Stimulated activated CD4-positive, alpha-beta T cell treated with anti-CD3 and anti-CD28 coated beads, Interleukin-1b, Interleukin-23, amount 100 ng/mL, for 1 hour (primary cell): Measurements from ENCODE around the gene XRCC4.
"Not testable (repeated sequence)": the region's sequence is repeated elsewhere in the genome, so short reads cannot be mapped to it uniquely, and the experiment has no call there.

Source experiments
- DNase-seq, 2 donors: peaks; one replicate each; pipeline ENCODE4 v3.0.0-alpha.2; 2020; ENCODE audit warnings: low read depth in 2 of 2

XRCC4 gene

GRCh38 chr5:83115816-83116215, 38.5 kb downstream of the XRCC4 start:
- DNase-seq, result no peak

- DNase-seq, result no peak
Observed at GRCh38 chr5:83118471-83118870, 41.1 kb downstream of the XRCC4 start.

- no peak for DNase-seq
Observed at GRCh38 chr5:83118976-83119375, 41.6 kb downstream of the XRCC4 start.

- DNase-seq, result no peak
Observed at GRCh38 chr5:83124593-83124992, 47.2 kb downstream of the XRCC4 start.

GRCh38 chr5:83125560-83125959, 48.2 kb downstream of the XRCC4 start:
- DNase-seq, result no peak

GRCh38 chr5:83126501-83126900, 49.2 kb downstream of the XRCC4 start:
- no peak for DNase-seq

GRCh38 chr5:83133797-83134196, 56.5 kb downstream of the XRCC4 start:
- DNase-seq, result no peak

GRCh38 chr5:83142526-83142925, 65.2 kb downstream of the XRCC4 start:
- DNase-seq, result no peak

GRCh38 chr5:83145241-83145640, 67.9 kb downstream of the XRCC4 start:
- DNase-seq, result no peak

GRCh38 chr5:83145882-83146331, 68.6 kb downstream of the XRCC4 start:
- DNase-seq, result no peak

- DNase-seq, result no peak
Observed at GRCh38 chr5:83146441-83146840, 69.1 kb downstream of the XRCC4 start.

GRCh38 chr5:83147593-83147992, 70.2 kb downstream of the XRCC4 start:
- no peak for DNase-seq

- DNase-seq, result no peak
Observed at GRCh38 chr5:83148370-83148769, 71.0 kb downstream of the XRCC4 start.

- no peak for DNase-seq
Observed at GRCh38 chr5:83149671-83150070, 72.3 kb downstream of the XRCC4 start.

- DNase-seq, result no peak
Observed at GRCh38 chr5:83151821-83152220, 74.5 kb downstream of the XRCC4 start.

GRCh38 chr5:83152996-83153395, 75.6 kb downstream of the XRCC4 start:
- DNase-seq, result not testable (repeated sequence)

GRCh38 chr5:83156001-83156400, 78.7 kb downstream of the XRCC4 start:
- no peak for DNase-seq

- DNase-seq, result no peak
Observed at GRCh38 chr5:83157163-83157562, 79.8 kb downstream of the XRCC4 start.

GRCh38 chr5:83162601-83163000, 85.3 kb downstream of the XRCC4 start:
- no peak for DNase-seq

- DNase-seq, result no peak
Observed at GRCh38 chr5:83167538-83167937, 90.2 kb downstream of the XRCC4 start.

GRCh38 chr5:83169571-83170337, 92.4 kb downstream of the XRCC4 start:
- DNase-seq, result no peak

GRCh38 chr5:83172011-83172410, 94.7 kb downstream of the XRCC4 start:
- no peak for DNase-seq

GRCh38 chr5:83172655-83173054, 95.3 kb downstream of the XRCC4 start:
- DNase-seq, result no peak

- no peak for DNase-seq
Observed at GRCh38 chr5:83173826-83174225, 96.5 kb downstream of the XRCC4 start.
